Smooth muscle cell (in vitro differentiated cells): ENCODE measurements around the gene UBTD1. TPM values are rescaled to one million over a fixed set of nuclear protein-coding genes. Genes with fewer than 3 reads are reported as not detected.
"Not testable (repeated sequence)": the region's sequence is repeated elsewhere in the genome, so short reads cannot be mapped to it uniquely, and the experiment has no call there.

Experiments
- DNase-seq: peaks from one replicate; lab custom pipeline; 2025; ENCODE audit not compliant: unreplicated experiment; lab: John Stamatoyannopoulos, UW
- H2AFZ ChIP-seq: fragments of 200-600 bp; sonication (generic); 2 replicates; pipeline ENCODE4 v1.6.0; 2016; ENCODE audit warnings: antibody characterized with exemption, low read depth, mild to moderate bottlenecking
- H3F3A ChIP-seq: fragments of 200-600 bp; sonication (generic); 2 replicates; pipeline ENCODE4 v1.6.0; 2017; ENCODE audit warnings: antibody characterized with exemption, low read depth
- H3K27ac ChIP-seq: fragments of 200-600 bp; sonication (generic); 2 replicates; pipeline ENCODE4 v1.5.1; 2016; ENCODE audit warnings: low read depth, mild to moderate bottlenecking
- H3K27me3 ChIP-seq: fragments of 200-600 bp; sonication (generic); 2 replicates; pipeline ENCODE4 v1.6.1; 2016; ENCODE audit warnings: low read depth, mild to moderate bottlenecking
- H3K36me3 ChIP-seq: fragments of 200-600 bp; sonication (generic); 2 replicates; pipeline ENCODE4 v1.5.1; 2016; ENCODE audit warnings: low read depth
- H3K4me1 ChIP-seq: fragments of 200-600 bp; sonication (generic); 2 replicates; pipeline ENCODE4 v1.5.1; 2016; ENCODE audit warnings: low read depth
- H3K4me2 ChIP-seq: fragments of 200-600 bp; sonication (generic); 2 replicates; pipeline ENCODE4 v1.6.0; 2016; ENCODE audit warnings: mild to moderate bottlenecking
- H3K4me3 ChIP-seq: fragments of 200-600 bp; sonication (generic); 2 replicates; pipeline ENCODE4 v1.5.1; 2016; ENCODE audit warnings: mild to moderate bottlenecking
- H3K79me2 ChIP-seq: fragments of 200-600 bp; sonication (generic); 2 replicates; pipeline ENCODE4 v1.6.0; 2016; ENCODE audit warnings: low read depth, mild to moderate bottlenecking
- H3K9ac ChIP-seq: fragments of 200-600 bp; sonication (generic); 2 replicates; pipeline ENCODE4 v1.6.0; 2016; ENCODE audit warnings: low read depth
- H3K9me3 ChIP-seq: fragments of 200-600 bp; sonication (generic); replicated peaks from 2 replicates; pipeline ENCODE4 v1.5.1; 2016; ENCODE audit warnings: low read depth
- H4K20me1 ChIP-seq: fragments of 200-600 bp; sonication (generic); 2 replicates; pipeline ENCODE4 v1.6.0; 2016; ENCODE audit warnings: low read depth
- WGBS: methylation state at CpG from one replicate; pipeline ENCODE4 v1.1.7; 2016; ENCODE audit warnings: low lambda C conversion rate; 5-methylcytosine and 5-hydroxymethylcytosine counted together
- polyA plus RNA-seq: library from polyadenylated mRNA; unstranded; fragments of >200 nt; fragmentation: Nextera tagmentation; extraction: Ambion mirVana; gene quantifications from 2 replicates; pipeline ENCODE4 v1.2.1, GENCODE V29; 2016
- total RNA-seq: library from RNA; depleted of rRNA; stranded (reverse); fragments of >200 nt; gene quantifications from 2 replicates; pipeline ENCODE4 v1.2.3, GENCODE V29; 2014
- TF ChIP-seq, protein P1 (sequence below): fragments of 200-600 bp; sonication (generic); IDR thresholded peaks from 2 replicates; pipeline ENCODE4 v1.5.1; 2017; ENCODE audit warnings: borderline replicate concordance, mild to moderate bottlenecking, antibody characterized with exemption; ENCODE audit not compliant: insufficient read depth, poor library complexity, severe bottlenecking

The UBTD1 gene
- total and polyA plus RNA-seq, 2 experiments from 2014 or later: 26.5 to 59.9 TPM

GRCh38 chr10:97550336-97551149 is 51.8 kb downstream of the UBTD1 start:
- TF ChIP-seq, protein P1, sequence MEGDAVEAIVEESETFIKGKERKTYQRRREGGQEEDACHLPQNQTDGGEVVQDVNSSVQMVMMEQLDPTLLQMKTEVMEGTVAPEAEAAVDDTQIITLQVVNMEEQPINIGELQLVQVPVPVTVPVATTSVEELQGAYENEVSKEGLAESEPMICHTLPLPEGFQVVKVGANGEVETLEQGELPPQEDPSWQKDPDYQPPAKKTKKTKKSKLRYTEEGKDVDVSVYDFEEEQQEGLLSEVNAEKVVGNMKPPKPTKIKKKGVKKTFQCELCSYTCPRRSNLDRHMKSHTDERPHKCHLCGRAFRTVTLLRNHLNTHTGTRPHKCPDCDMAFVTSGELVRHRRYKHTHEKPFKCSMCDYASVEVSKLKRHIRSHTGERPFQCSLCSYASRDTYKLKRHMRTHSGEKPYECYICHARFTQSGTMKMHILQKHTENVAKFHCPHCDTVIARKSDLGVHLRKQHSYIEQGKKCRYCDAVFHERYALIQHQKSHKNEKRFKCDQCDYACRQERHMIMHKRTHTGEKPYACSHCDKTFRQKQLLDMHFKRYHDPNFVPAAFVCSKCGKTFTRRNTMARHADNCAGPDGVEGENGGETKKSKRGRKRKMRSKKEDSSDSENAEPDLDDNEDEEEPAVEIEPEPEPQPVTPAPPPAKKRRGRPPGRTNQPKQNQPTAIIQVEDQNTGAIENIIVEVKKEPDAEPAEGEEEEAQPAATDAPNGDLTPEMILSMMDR: no peak
- no peak overlapping the region for H2AFZ ChIP-seq
- no peaks in the 10 kb centered on the region for H3K9me3 ChIP-seq
- H3K27ac ChIP-seq: peak overlapping the region; percentile 97
- peaks cover 56% of the 10 kb centered on the region for H3K79me2 ChIP-seq
- peak overlapping the region; percentile 88 for H3K9ac ChIP-seq
- no peaks in the 10 kb centered on the region for H3K36me3 ChIP-seq
- H4K20me1 ChIP-seq: peaks cover 3% of the 10 kb centered on the region
- no peak for DNase-seq
- H3K4me3 ChIP-seq: no peak overlapping the region
- 55% methylated on average over 10 of the region's 10 CpGs for WGBS
- peaks cover 36% of the 10 kb centered on the region for H3K4me1 ChIP-seq
- peak overlapping the region; percentile 76 for H3K4me2 ChIP-seq
- no peaks in the 10 kb centered on the region for H3K27me3 ChIP-seq
- H3F3A ChIP-seq: peaks cover 16% of the 10 kb centered on the region

GRCh38 chr10:97551271-97551670 is 52.5 kb downstream of the UBTD1 start:
- Histone ChIP-seq H3K9me3 (no peaks in the 10 kb centered on the region), H3K79me2 (peaks cover 52% of the 10 kb centered on the region), H3K4me2 (peak overlapping the region; percentile 76), H3K36me3 (no peaks in the 10 kb centered on the region), H4K20me1 (peaks cover 3% of the 10 kb centered on the region), H3K27ac (peak overlapping the region; percentile 97), H3F3A (peaks cover 16% of the 10 kb centered on the region), H3K4me3 (no peak overlapping the region), H3K4me1 (peaks cover 36% of the 10 kb centered on the region), H2AFZ (no peak overlapping the region), H3K27me3 (no peaks in the 10 kb centered on the region), H3K9ac (peak overlapping the region; percentile 88)
- no peak for DNase-seq
- TF ChIP-seq, protein P1: no peak
- 93% methylated on average over 6 of the region's 6 CpGs for WGBS

DNA sequence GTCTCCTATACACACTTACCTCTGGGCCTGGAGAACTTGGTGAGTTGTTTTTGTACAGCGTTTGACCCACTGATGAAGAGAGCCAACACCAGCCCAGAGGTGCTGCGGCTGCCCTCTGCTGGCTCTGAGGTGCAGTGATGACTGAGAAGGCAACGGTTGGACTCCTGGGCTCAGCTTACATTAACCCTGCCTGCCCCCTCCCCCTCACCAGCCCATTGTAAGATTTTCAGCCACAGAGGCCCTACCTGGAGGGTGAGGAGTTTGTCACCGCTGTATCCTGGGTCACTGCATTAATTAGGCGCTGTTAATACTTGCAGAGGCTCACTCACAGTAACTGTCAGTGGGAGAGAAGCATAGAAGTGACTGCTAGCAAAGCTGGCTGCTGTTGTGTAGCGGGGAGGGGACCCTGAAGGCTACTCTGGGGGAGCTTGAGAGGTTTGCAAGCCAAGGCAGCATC is 54.9 kb downstream of the UBTD1 start:
- 16% methylated on average over 6 of the region's 6 CpGs for WGBS
- peaks cover 16% of the 10 kb centered on the region for H3F3A ChIP-seq
- peaks cover 38% of the 10 kb centered on the region for H3K79me2 ChIP-seq

DNA sequence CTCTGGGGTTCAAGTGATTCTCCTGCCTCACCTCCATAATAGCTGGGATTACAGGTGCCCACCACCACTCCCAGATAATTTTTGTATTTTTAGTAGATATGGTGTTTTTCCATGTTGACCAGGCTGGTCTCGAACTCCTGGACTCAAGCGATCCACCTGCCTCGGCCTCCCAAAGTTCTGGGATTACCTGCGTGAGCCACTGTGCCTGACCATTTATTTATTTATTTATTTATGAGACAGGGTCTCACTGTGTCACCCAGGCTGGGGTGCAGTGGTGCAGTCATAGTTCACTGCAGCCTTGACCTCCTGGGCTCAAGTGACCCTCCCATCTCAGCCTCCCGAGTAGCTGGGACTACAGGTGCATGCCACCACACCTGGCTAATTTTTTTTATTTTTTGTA is 55.6 kb downstream of the UBTD1 start:
- Histone ChIP-seq H3K4me1 (peaks cover 23% of the 10 kb centered on the region), H3K79me2 (peaks cover 41% of the 10 kb centered on the region)
- H2AFZ ChIP-seq, H3K4me3 ChIP-seq, H3K36me3 ChIP-seq, H3K27ac ChIP-seq, H3K9ac ChIP-seq, H3F3A ChIP-seq, H4K20me1 ChIP-seq, H3K4me2 ChIP-seq, DNase-seq, H3K27me3 ChIP-seq, H3K9me3 ChIP-seq: not testable (repeated sequence)
- 96% methylated on average over 5 of the region's 5 CpGs for WGBS

More for the DNA sequence above, 54.9 kb downstream of the UBTD1 start:
- H4K20me1 ChIP-seq: peaks cover 3% of the 10 kb centered on the region
- no peak overlapping the region for H3K9ac ChIP-seq
- no peak overlapping the region for H3K4me3 ChIP-seq
- H3K9me3 ChIP-seq: no peaks in the 10 kb centered on the region
- no peaks in the 10 kb centered on the region for H3K27me3 ChIP-seq
- TF ChIP-seq, protein P1: peak; percentile 77
- no peaks in the 10 kb centered on the region for H3K36me3 ChIP-seq
- peaks cover 31% of the 10 kb centered on the region for H3K4me1 ChIP-seq
- H3K4me2 ChIP-seq: no peak overlapping the region
- DNase-seq: no peak
- no peak overlapping the region for H2AFZ ChIP-seq
- no peak overlapping the region for H3K27ac ChIP-seq

GRCh38 chr10:97555541-97555940 is 56.8 kb downstream of the UBTD1 start:
- H3K9me3 ChIP-seq, H3K9ac ChIP-seq, DNase-seq, H3K4me2 ChIP-seq, H3F3A ChIP-seq, H3K4me3 ChIP-seq, H3K27ac ChIP-seq, H4K20me1 ChIP-seq, H2AFZ ChIP-seq, H3K36me3 ChIP-seq, H3K27me3 ChIP-seq: not testable (repeated sequence)
- Histone ChIP-seq H3K4me1 (peaks cover 12% of the 10 kb centered on the region), H3K79me2 (peaks cover 44% of the 10 kb centered on the region)
- 97% methylated on average over 7 of the region's 10 CpGs for WGBS

GRCh38 chr10:97560731-97561381 is 62.1 kb downstream of the UBTD1 start:
- H3K4me2 ChIP-seq: peak overlapping the region; percentile 48
- H3K79me2 ChIP-seq: peaks cover 36% of the 10 kb centered on the region
- not testable (repeated sequence) for H3F3A ChIP-seq, H3K27me3 ChIP-seq, H3K4me1 ChIP-seq, H3K9ac ChIP-seq, DNase-seq, H3K36me3 ChIP-seq, H3K9me3 ChIP-seq, H2AFZ ChIP-seq
- 65% methylated on average over 17 of the region's 17 CpGs for WGBS
- peaks cover 11% of the 10 kb centered on the region for H4K20me1 ChIP-seq
- H3K4me3 ChIP-seq: peak overlapping the region; percentile 10
- peak overlapping the region; percentile 38 for H3K27ac ChIP-seq
